Measurements from ENCODE around the gene ZBTB18.

- TF ChIP-seq FOSL2 (IDR thresholded peaks at IDR 0.05; ENCODE audit: borderline replicate concordance, low read depth) = no peak
- TF ChIP-seq FOXJ3 (CRISPR knock-in tag; IDR thresholded peaks at IDR 0.05) = no peak
- TF ChIP-seq, protein P1, sequence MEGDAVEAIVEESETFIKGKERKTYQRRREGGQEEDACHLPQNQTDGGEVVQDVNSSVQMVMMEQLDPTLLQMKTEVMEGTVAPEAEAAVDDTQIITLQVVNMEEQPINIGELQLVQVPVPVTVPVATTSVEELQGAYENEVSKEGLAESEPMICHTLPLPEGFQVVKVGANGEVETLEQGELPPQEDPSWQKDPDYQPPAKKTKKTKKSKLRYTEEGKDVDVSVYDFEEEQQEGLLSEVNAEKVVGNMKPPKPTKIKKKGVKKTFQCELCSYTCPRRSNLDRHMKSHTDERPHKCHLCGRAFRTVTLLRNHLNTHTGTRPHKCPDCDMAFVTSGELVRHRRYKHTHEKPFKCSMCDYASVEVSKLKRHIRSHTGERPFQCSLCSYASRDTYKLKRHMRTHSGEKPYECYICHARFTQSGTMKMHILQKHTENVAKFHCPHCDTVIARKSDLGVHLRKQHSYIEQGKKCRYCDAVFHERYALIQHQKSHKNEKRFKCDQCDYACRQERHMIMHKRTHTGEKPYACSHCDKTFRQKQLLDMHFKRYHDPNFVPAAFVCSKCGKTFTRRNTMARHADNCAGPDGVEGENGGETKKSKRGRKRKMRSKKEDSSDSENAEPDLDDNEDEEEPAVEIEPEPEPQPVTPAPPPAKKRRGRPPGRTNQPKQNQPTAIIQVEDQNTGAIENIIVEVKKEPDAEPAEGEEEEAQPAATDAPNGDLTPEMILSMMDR (IDR thresholded peaks at IDR 0.05) = no peak
- TF ChIP-seq POLR2AphosphoS5 (IDR thresholded peaks at IDR 0.05; ENCODE audit: low read depth, low read length) = no peak
- TF ChIP-seq GABPA (IDR thresholded peaks at IDR 0.05; ENCODE audit: low read depth) = no peak
- TF ChIP-seq EP300 (IDR thresholded peaks at IDR 0.05; ENCODE audit: borderline replicate concordance in 1 of 2, low read depth in 1 of 2, low read length in 1 of 2) = no peak
Measured at GRCh38 chr1:244096691-244097090, 45.6 kb downstream of the ZBTB18 start.

Measured in SK-N-SH (cell line).